Upper lobe of left lung (tissue), 4 donors: ENCODE measurements around the gene TMEM132D.

Source experiments
- EP300 ChIP-seq, 4 donors: sonication (generic); formaldehyde crosslinking; IDR thresholded peaks; one replicate each; pipeline ENCODE4 v1.5.1; 2017; ENCODE audit warnings: antibody characterized with exemption in 4 of 4, control low read depth in 2 of 4
- POLR2A ChIP-seq, 4 donors: fragments of 450-650 bp; IDR thresholded peaks; one replicate each; pipeline ENCODE4 v1.5.1; 2016 to 2017; ENCODE audit warnings: antibody characterized with exemption in 4 of 4, mild to moderate bottlenecking in 2 of 4
- TF ChIP-seq, protein P1 (sequence below), 6 experiments: fragments of 450-650 bp in 4 of 6; fragments of 200-600 bp in 2 of 6; sonication (generic) in 2 of 6; IDR thresholded peaks; one replicate each; pipeline ENCODE4 v1.5.1; 2016 to 2019; ENCODE audit warnings: antibody characterized with exemption in 6 of 6

DNA sequence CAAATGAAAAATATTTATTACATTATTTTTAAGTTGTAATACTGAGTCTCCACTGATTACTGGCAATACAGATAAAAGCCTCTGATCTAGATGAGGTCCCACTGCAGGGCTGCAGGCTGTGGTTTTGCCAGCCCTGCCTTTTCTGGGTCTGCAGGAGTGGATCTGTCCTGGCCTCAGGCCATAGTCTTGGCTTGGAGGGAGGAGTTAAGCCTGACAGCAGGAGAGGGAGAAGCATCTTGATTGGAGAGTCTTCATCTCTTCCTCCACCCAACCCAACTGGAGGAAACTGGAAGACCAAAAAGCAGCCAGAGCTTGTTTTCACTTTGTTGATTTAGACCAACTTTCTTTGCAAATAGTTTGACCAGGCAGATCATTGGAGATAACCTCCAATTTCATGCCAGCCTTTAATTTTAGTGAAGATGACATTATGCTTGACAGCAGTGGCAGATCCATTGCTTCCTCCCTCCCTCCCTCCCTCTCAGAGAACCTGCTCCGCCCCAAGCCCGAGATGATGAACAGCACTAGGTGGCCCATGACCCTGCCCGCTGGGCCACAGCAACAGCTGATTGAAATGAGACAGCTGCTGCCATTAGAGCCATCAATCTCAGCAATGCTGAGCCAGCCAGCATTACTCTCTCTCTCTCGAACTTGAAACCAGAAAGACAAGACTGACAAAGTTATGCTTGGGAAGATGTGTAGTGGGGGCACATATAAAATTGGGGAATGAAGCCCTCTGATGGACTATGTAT, 828.2 kb downstream of the TMEM132D start:
- TF ChIP-seq POLR2A (IDR thresholded peaks at IDR 0.05) (no peak), EP300 (IDR thresholded peaks at IDR 0.05) (no peak)
- TF ChIP-seq, protein P1, sequence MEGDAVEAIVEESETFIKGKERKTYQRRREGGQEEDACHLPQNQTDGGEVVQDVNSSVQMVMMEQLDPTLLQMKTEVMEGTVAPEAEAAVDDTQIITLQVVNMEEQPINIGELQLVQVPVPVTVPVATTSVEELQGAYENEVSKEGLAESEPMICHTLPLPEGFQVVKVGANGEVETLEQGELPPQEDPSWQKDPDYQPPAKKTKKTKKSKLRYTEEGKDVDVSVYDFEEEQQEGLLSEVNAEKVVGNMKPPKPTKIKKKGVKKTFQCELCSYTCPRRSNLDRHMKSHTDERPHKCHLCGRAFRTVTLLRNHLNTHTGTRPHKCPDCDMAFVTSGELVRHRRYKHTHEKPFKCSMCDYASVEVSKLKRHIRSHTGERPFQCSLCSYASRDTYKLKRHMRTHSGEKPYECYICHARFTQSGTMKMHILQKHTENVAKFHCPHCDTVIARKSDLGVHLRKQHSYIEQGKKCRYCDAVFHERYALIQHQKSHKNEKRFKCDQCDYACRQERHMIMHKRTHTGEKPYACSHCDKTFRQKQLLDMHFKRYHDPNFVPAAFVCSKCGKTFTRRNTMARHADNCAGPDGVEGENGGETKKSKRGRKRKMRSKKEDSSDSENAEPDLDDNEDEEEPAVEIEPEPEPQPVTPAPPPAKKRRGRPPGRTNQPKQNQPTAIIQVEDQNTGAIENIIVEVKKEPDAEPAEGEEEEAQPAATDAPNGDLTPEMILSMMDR (IDR thresholded peaks at IDR 0.05): no peak
